ENCODE results near the gene TARS2. TPM values are rescaled to one million over a fixed set of nuclear protein-coding genes. Genes with fewer than 3 reads are reported as not detected.

The TARS2 gene
- total and polyA plus RNA-seq, 10 of the 15 experiments (the other 5 are each of a cell fraction or from before 2014, with no cell fraction given), result 11.0 to 51.8 (median 45.2) TPM

DNA sequence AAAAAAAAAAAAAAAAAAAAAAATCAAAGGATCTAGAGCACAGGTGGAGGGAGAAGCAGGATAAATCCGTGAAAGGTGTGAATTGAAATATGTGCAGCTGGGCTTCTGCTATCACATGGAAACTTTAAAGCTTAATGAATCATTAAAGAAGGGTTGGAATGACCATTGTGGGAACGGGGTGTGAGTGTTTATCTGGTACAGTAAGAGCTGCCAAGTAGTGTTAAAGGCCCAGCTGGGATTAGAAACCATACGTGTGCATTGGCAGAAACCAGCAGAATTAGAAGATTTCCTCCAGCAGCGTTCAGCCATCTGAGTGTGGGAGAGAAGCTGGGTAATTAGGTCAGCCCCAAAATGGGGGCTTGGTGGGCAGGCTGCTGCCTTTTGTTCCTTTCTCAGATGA lies 41.8 kb downstream of the TARS2 start:
- Histone ChIP-seq H3K27ac (ENCODE audit: control insufficient read depth, insufficient read depth) (no peak overlapping the region), H3K9me3 (replicated peaks; ENCODE audit: control insufficient read depth, insufficient read depth, low read length) (no peaks in the 10 kb centered on the region), H3K4me2 (ENCODE audit: control insufficient read depth, insufficient read depth) (no peak overlapping the region), H2AFZ (ENCODE audit: control insufficient read depth, low read depth, low read length) (no peak overlapping the region), H3K4me3 (no peak overlapping the region), H3K9ac (ENCODE audit: control insufficient read depth, insufficient read depth, low read length) (no peak overlapping the region), H4K20me1 (ENCODE audit: control insufficient read depth, insufficient read depth) (no peaks in the 10 kb centered on the region), H3K27me3 (replicated peaks in 1 of 2; ENCODE audit: control insufficient read depth in 2 of 2, insufficient read depth in 2 of 2, low read length in 1 of 2) (no peaks in the 10 kb centered on the region), H3K4me1 (ENCODE audit: control insufficient read depth, insufficient read depth, low read length) (no peaks in the 10 kb centered on the region; the same call in 1 of the 2 replicates), H3K79me2 (ENCODE audit: control insufficient read depth, insufficient read depth, low read length) (no peaks in the 10 kb centered on the region), H3K36me3 (ENCODE audit: control insufficient read depth in 2 of 2, insufficient read depth in 2 of 2, low read length in 1 of 2) (no peaks in the 10 kb centered on the region)
- ChIA-PET RAD21 (ENCODE audit: unreplicated experiment) (interaction anchor here (0.6 kb wide), 1 partner anchor 240 kb away, joined by 3 read pairs; no protein-coding TSS in a partner anchor), POLR2A (no interaction called here), CTCF (interaction anchor here (0.6 to 1.6 kb wide), 3 partner anchors 10 to 156 kb away, joined by 3 to 4 read pairs (median 3); no protein-coding TSS in a partner anchor), SMC1A (ENCODE audit: uncharacterized antibody, unreplicated experiment) (interaction anchor here (0.6 to 5.9 kb wide), 2 partner anchors 13 to 58 kb away, joined by 3 to 26 read pairs; partner anchors contain the start of gene FALEC)
- 15% methylated on average over 4 of the region's 4 CpGs for WGBS (ENCODE audit: insufficient coverage, insufficient replicate concordance, low lambda C conversion rate, missing lambda C conversion rate)
- DNase-seq (ENCODE audit: low read depth, low spot score) (no peak), ATAC-seq (no peak), FAIRE-seq (no peak)
- in situ Hi-C loops (cut with MboI) (no loop called here), intact Hi-C loops (cut with micrococcal nuclease; ENCODE audit: unreplicated experiment) (no loop called here)
- BruUV-seq (replicated peaks), result no TSS peak
- TF ChIP-seq ZNF384 (IDR thresholded peaks at IDR 0.05; ENCODE audit: borderline replicate concordance, low read depth, low read length), result no peak

DNA sequence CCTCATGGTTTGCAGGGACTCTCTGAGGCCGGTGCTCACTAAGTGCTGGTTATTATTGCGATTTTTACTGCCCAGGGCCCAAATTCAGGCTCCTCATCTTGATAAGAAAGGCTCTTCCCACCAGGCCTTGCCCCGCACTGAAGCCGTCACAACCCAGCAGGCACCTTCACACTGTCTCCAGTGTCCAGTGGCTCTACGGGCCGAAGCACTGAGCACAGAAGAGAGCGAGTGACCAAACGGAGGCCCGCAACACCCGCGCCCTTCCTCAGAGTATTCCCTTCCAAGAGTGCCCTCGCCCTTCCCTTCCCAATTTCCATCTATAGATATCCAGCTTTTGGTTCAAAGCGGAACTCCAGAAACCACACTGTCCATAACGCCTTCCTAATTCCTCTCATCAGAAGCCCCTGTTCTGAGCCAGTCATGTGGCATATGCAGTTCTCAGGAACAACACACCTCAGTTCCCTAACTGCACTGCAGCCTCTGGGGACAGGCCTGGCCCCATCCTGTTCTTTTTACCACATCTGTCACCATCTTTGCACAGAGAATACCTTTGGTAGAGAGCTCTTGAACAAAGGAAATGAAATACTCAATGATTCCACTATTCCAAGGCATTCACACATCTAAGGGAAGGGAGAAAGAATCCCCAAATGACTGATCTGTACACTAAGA lies 43.4 kb downstream of the TARS2 start:
- Histone ChIP-seq H3K4me2 (ENCODE audit: control insufficient read depth, insufficient read depth) (no peak overlapping the region), H2AFZ (ENCODE audit: control insufficient read depth, low read depth, low read length) (no peak overlapping the region), H3K79me2 (ENCODE audit: control insufficient read depth, insufficient read depth, low read length) (no peaks in the 10 kb centered on the region), H4K20me1 (ENCODE audit: control insufficient read depth, insufficient read depth) (no peaks in the 10 kb centered on the region), H3K9me3 (replicated peaks; ENCODE audit: control insufficient read depth, insufficient read depth, low read length) (no peaks in the 10 kb centered on the region), H3K27ac (ENCODE audit: control insufficient read depth, insufficient read depth) (no peak overlapping the region), H3K27me3 (replicated peaks in 1 of 2; ENCODE audit: control insufficient read depth in 2 of 2, insufficient read depth in 2 of 2, low read length in 1 of 2) (no peaks in the 10 kb centered on the region), H3K36me3 (ENCODE audit: control insufficient read depth in 2 of 2, insufficient read depth in 2 of 2, low read length in 1 of 2) (no peaks in the 10 kb centered on the region), H3K9ac (ENCODE audit: control insufficient read depth, insufficient read depth, low read length) (no peak overlapping the region), H3K4me3 (no peak overlapping the region), H3K4me1 (ENCODE audit: control insufficient read depth, insufficient read depth, low read length) (no peaks in the 10 kb centered on the region; the same call in 1 of the 2 replicates)
- RAD21 ChIA-PET (ENCODE audit: unreplicated experiment), result interaction anchor here (0.9 to 2.7 kb wide), 2 partner anchors 15 to 65 kb away, joined by 4 to 8 read pairs; partner anchors contain the start of gene FALEC
- SMC1A ChIA-PET (ENCODE audit: uncharacterized antibody, unreplicated experiment), result interaction anchor here (1.1 to 5.9 kb wide), 2 partner anchors 14 to 67 kb away, joined by 3 to 26 read pairs; partner anchors contain the start of gene FALEC
- FAIRE-seq, result no peak
- 85% methylated on average over 14 of the region's 14 CpGs for WGBS (ENCODE audit: insufficient coverage, insufficient replicate concordance, low lambda C conversion rate, missing lambda C conversion rate)
- POLR2A ChIA-PET, result interaction anchor here (0.5 kb wide), 1 partner anchor 274 kb away, joined by 3 read pairs; no protein-coding TSS in a partner anchor
- DNase-seq (ENCODE audit: low read depth, low spot score), result no peak
- CTCF ChIA-PET, result interaction anchor here (1.2 to 3.0 kb wide), 7 partner anchors 14 to 55 kb away, joined by 3 to 36 read pairs (median 7); partner anchors contain the start of gene FALEC
- no TSS peak for BruUV-seq (replicated peaks)
- TF ChIP-seq IRF4 (IDR thresholded peaks at IDR 0.05; ENCODE audit: low read depth, low read length) (no peak), NBN (IDR thresholded peaks at IDR 0.05) (no peak)
- intact Hi-C loops (cut with micrococcal nuclease; ENCODE audit: unreplicated experiment), result loop anchor here (5.0 kb wide), 1 partner anchor 273 kb away; the partner anchor contains the start of gene CA14
- ATAC-seq, result no peak
- in situ Hi-C loops (cut with MboI), result no loop called here

Measured in GM12878 (cell line).